ENCODE measurements around the gene SH3GLB1. TPM values are rescaled to one million over a fixed set of nuclear protein-coding genes. Genes with fewer than 3 reads are reported as not detected.

SH3GLB1 gene
- total RNA-seq, 1 experiment from 2014 or later: 47.6 TPM

- H3F3A ChIP-seq (ENCODE audit: insufficient read depth, low read depth): no peaks in the 10 kb centered on the region
- H2AFZ ChIP-seq: no peak overlapping the region
- H3K4me2 ChIP-seq: no peak overlapping the region
- no peaks in the 10 kb centered on the region for H3K4me1 ChIP-seq (replicated peaks; ENCODE audit: insufficient read depth)
- no peak overlapping the region for H3K4me3 ChIP-seq
- no TSS peak for BruUV-seq (replicated peaks)
- H4K20me1 ChIP-seq (ENCODE audit: insufficient read depth): no peaks in the 10 kb centered on the region
- TF ChIP-seq EZH2 (IDR thresholded peaks at IDR 0.05; ENCODE audit: low read depth): no peak
- TF ChIP-seq CTCF (conservative IDR thresholded peaks at IDR 0.05): peak; percentile 61
- no peaks in the 10 kb centered on the region for H3K36me3 ChIP-seq (ENCODE audit: low read depth)
- no peaks in the 10 kb centered on the region for H3K9me2 ChIP-seq (ENCODE audit: insufficient read depth)
- CTCF ChIA-PET: no interaction called here
- no peak for DNase-seq
- H3K27ac ChIP-seq: no peak overlapping the region
- POLR2A ChIA-PET (ENCODE audit: unreplicated experiment): no interaction called here
- intact Hi-C loops (cut with micrococcal nuclease; ENCODE audit: unreplicated experiment): no loop called here
- no peaks in the 10 kb centered on the region for H3K27me3 ChIP-seq (ENCODE audit: insufficient read depth, low read depth)
- H3K9me3 ChIP-seq (ENCODE audit: insufficient read depth, low read depth): no peaks in the 10 kb centered on the region
- no peaks in the 10 kb centered on the region for H3K79me2 ChIP-seq (ENCODE audit: low read depth)
Observed at GRCh38 chr1:86687595-86687994, 16.8 kb upstream of the SH3GLB1 start.

GRCh38 chr1:86692641-86693040 lies 11.7 kb upstream of the SH3GLB1 start:
- ChIA-PET POLR2A (ENCODE audit: unreplicated experiment) (no interaction called here), CTCF (interaction anchor here (0.7 kb wide), 1 partner anchor 49 kb away, joined by 3 read pairs; no protein-coding TSS in a partner anchor)
- Histone ChIP-seq H3K9me2 (ENCODE audit: insufficient read depth) (no peaks in the 10 kb centered on the region), H3F3A (ENCODE audit: insufficient read depth, low read depth) (peaks cover 5% of the 10 kb centered on the region; the same call in 1 of the 2 replicates), H2AFZ (no peak overlapping the region), H3K4me1 (replicated peaks; ENCODE audit: insufficient read depth) (peaks cover 21% of the 10 kb centered on the region), H4K20me1 (ENCODE audit: insufficient read depth) (no peaks in the 10 kb centered on the region), H3K4me3 (no peak overlapping the region), H3K79me2 (ENCODE audit: low read depth) (no peaks in the 10 kb centered on the region), H3K27ac (no peak overlapping the region), H3K4me2 (no peak overlapping the region), H3K27me3 (ENCODE audit: insufficient read depth, low read depth) (no peaks in the 10 kb centered on the region), H3K36me3 (ENCODE audit: low read depth) (no peaks in the 10 kb centered on the region), H3K9me3 (ENCODE audit: insufficient read depth, low read depth) (no peaks in the 10 kb centered on the region)
- intact Hi-C loops (cut with micrococcal nuclease; ENCODE audit: unreplicated experiment): no loop called here
- BruUV-seq (replicated peaks): no TSS peak
- no peak for DNase-seq
- TF ChIP-seq EZH2 (IDR thresholded peaks at IDR 0.05; ENCODE audit: low read depth): no peak

DNA sequence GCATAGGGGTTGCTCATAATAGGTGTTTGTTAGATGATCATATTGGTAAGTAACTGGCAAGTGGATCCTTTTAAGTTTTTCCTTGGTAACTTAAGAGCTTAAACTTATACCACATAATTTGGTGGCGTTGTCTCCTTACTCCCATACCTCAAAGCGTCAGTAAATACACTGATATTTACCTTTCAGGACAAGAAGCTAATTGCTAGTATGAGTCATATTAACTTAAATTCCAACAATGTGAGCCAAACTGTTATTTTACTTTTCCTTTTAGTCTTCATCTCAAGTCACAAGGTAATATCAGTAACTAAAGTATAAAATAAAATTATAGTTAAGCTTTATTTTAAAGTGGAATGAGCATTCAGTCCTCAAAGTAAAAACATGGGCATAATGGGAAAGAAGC lies 9.0 kb upstream of the SH3GLB1 start:
- CTCF ChIA-PET: interaction anchor here (0.6 kb wide), 1 partner anchor 234 kb away, joined by 5 read pairs; no protein-coding TSS in a partner anchor
- Histone ChIP-seq H3K4me3 (no peak overlapping the region), H2AFZ (peak overlapping the region; percentile 11; the same call in 1 of the 2 replicates), H3K9me2 (ENCODE audit: insufficient read depth) (no peaks in the 10 kb centered on the region), H3F3A (ENCODE audit: insufficient read depth, low read depth) (peaks cover 5% of the 10 kb centered on the region; the same call in 1 of the 2 replicates), H3K9me3 (ENCODE audit: insufficient read depth, low read depth) (no peaks in the 10 kb centered on the region), H3K27me3 (ENCODE audit: insufficient read depth, low read depth) (no peaks in the 10 kb centered on the region), H3K36me3 (ENCODE audit: low read depth) (no peaks in the 10 kb centered on the region), H3K4me1 (replicated peaks; ENCODE audit: insufficient read depth) (peaks cover 21% of the 10 kb centered on the region), H4K20me1 (ENCODE audit: insufficient read depth) (no peaks in the 10 kb centered on the region), H3K79me2 (ENCODE audit: low read depth) (no peaks in the 10 kb centered on the region), H3K4me2 (peak overlapping the region; percentile 45), H3K27ac (no peak overlapping the region)
- DNase-seq: peak in 1 of 2 experiments; percentile 73
- BruUV-seq (replicated peaks): no TSS peak
- POLR2A ChIA-PET (ENCODE audit: unreplicated experiment): no interaction called here
- TF ChIP-seq EZH2 (IDR thresholded peaks at IDR 0.05; ENCODE audit: low read depth) (no peak), CTCF (conservative IDR thresholded peaks at IDR 0.05) (no peak)
- intact Hi-C loops (cut with micrococcal nuclease; ENCODE audit: unreplicated experiment): no loop called here

- Histone ChIP-seq H3F3A (ENCODE audit: insufficient read depth, low read depth) (peaks cover 5% of the 10 kb centered on the region; the same call in 1 of the 2 replicates), H2AFZ (no peak overlapping the region), H3K27me3 (ENCODE audit: insufficient read depth, low read depth) (no peaks in the 10 kb centered on the region), H3K27ac (no peak overlapping the region), H3K36me3 (ENCODE audit: low read depth) (no peaks in the 10 kb centered on the region), H3K4me3 (no peak overlapping the region), H3K9me2 (ENCODE audit: insufficient read depth) (no peaks in the 10 kb centered on the region), H4K20me1 (ENCODE audit: insufficient read depth) (no peaks in the 10 kb centered on the region), H3K4me1 (replicated peaks; ENCODE audit: insufficient read depth) (peaks cover 21% of the 10 kb centered on the region), H3K4me2 (no peak overlapping the region), H3K9me3 (ENCODE audit: insufficient read depth, low read depth) (no peaks in the 10 kb centered on the region), H3K79me2 (ENCODE audit: low read depth) (no peaks in the 10 kb centered on the region)
- DNase-seq: no peak
- TF ChIP-seq CTCF (conservative IDR thresholded peaks at IDR 0.05) (no peak), EZH2 (IDR thresholded peaks at IDR 0.05; ENCODE audit: low read depth) (no peak)
- POLR2A ChIA-PET (ENCODE audit: unreplicated experiment): interaction anchor here (0.6 kb wide), 1 partner anchor 721 kb away, joined by 3 read pairs; no protein-coding TSS in a partner anchor
- CTCF ChIA-PET: no interaction called here
- intact Hi-C loops (cut with micrococcal nuclease; ENCODE audit: unreplicated experiment): no loop called here
- no TSS peak for BruUV-seq (replicated peaks)
Observed at GRCh38 chr1:86696522-86696921, 7.9 kb upstream of the SH3GLB1 start.

All from PC-9 (cell line).